K562 (cell line): ENCODE measurements around the gene SLC9C2. TPM values are rescaled to one million over a fixed set of nuclear protein-coding genes. Genes with fewer than 3 reads are reported as not detected.

Experiments used
- ATF6 ChIP-seq: sonication (generic); formaldehyde crosslinking; IDR thresholded peaks from 2 replicates; pipeline ENCODE4 v1.4.0; 2020; ENCODE audit warnings: mild to moderate bottlenecking, missing genetic modification reagents
- GABPB1 ChIP-seq: sonication (generic); formaldehyde crosslinking; IDR thresholded peaks from 2 replicates; pipeline ENCODE4 v1.8.0; 2022; ENCODE audit warnings: mild to moderate bottlenecking, missing genetic modification reagents
- JUND ChIP-seq, 2 experiments: IDR thresholded peaks; 2 replicates in 1 of 2; 3 replicates in 1 of 2; pipeline ENCODE4 v1.6.1; 2011; ENCODE audit warnings: borderline replicate concordance in 2 of 2, low read depth in 2 of 2, low read length in 2 of 2, improper control_type of control experiment in 1 of 2, missing biosample characterization in 1 of 2, missing genetic modification characterization in 1 of 2, missing genetic modification reagents in 1 of 2
- MGA ChIP-seq: fragments of 450-650 bp; IDR thresholded peaks from 2 replicates; pipeline ENCODE4 v1.6.1; 2016; ENCODE audit warnings: mild to moderate bottlenecking, moderate library complexity
- NKRF ChIP-seq: fragments of 450-650 bp; IDR thresholded peaks from 2 replicates; pipeline ENCODE4 v1.6.1; 2016; ENCODE audit warnings: borderline replicate concordance
- SOX6 ChIP-seq: fragments of 450-650 bp; IDR thresholded peaks from 2 replicates; pipeline ENCODE4 v1.6.1; 2014; ENCODE audit warnings: mild to moderate bottlenecking
- TFAP4 ChIP-seq: sonication (generic); formaldehyde crosslinking; IDR thresholded peaks from 2 replicates; pipeline ENCODE4 v1.8.0; 2022; ENCODE audit warnings: missing genetic modification reagents, mild to moderate bottlenecking, moderate library complexity, borderline replicate concordance
- VEZF1 ChIP-seq: fragments of 200-800 bp; sonication (Bioruptor generic); IDR thresholded peaks from 2 replicates; pipeline ENCODE4 v1.6.1; 2017; ENCODE audit warnings: missing genetic modification characterization, missing compliant biosample characterization
- polyA plus RNA-seq, 8 experiments: library from polyadenylated mRNA; depleted of rRNA in 4 of 8; stranded (reverse) in 5 of 8; unstranded in 3 of 8; fragments of >200 nt; fragmentation: Nextera tagmentation in 2 of 8; fragmentation: Illumina TruSeq in 1 of 8; extraction: Ambion mirVana in 2 of 8; extraction: Trizol in 1 of 8; gene quantifications; 2 replicates each; pipeline versions ENCODE4 v1.2.1 to v1.2.3, GENCODE V29; 2011 to 2014; ENCODE audit warnings: inconsistent platforms in 1 of 8, missing spikeins in 1 of 8
- total RNA-seq, 7 experiments: library from RNA; depleted of rRNA in 6 of 7; stranded (reverse); fragments of >200 nt in 6 of 7; fragmentation: Illumina TruSeq in 2 of 7; extraction: Trizol in 2 of 7; gene quantifications; 2 replicates each; pipeline versions ENCODE4 v1.2.1 to v1.2.3, GENCODE V29; 2011 to 2021; ENCODE audit warnings: low replicate concordance in 1 of 7

The SLC9C2 gene
- total and polyA plus RNA-seq, 9 of the 15 experiments (the other 6 are each of a cell fraction or from before 2014, with no cell fraction given) = 0.11 to 0.22 (median 0.15) TPM; not detected in 5

GRCh38 chr1:173529106-173529505 lies 73.8 kb downstream of the SLC9C2 start (continued):
- TF ChIP-seq JUND (IDR thresholded peaks at IDR 0.05; ENCODE audit: borderline replicate concordance, low read depth, low read length) (0 out of 2 replicates have a peak, but pooled peaks have one; percentile 3), JUND (tag; IDR thresholded peaks at IDR 0.05; ENCODE audit: borderline replicate concordance, low read depth, low read length) (no peak), VEZF1 (0 out of 2 replicates have a peak, but pooled peaks have one; percentile 13), ATF6 (CRISPR knock-in tag) (no peak), GABPB1 (CRISPR knock-in tag) (no peak), SOX6 (peak; percentile 39; the same call in 1 of the 2 replicates), TFAP4 (CRISPR knock-in tag) (no peak), MGA (peak; percentile 64), NKRF (no peak)
